GM10248 (cell line): Measurements from ENCODE around the gene EIF3D.
A peak's percentile ranks its signal among the peaks of the same experiment; 100 is the strongest.

Experiments
- CTCF ChIA-PET: fragments of 300-600 bp; sonication (Branson Sonifier 250); formaldehyde crosslinking; extraction: SDS; loops from one replicate; lab custom pipeline; 2021; ENCODE audit warnings: antibody characterized with exemption; lab: Yijun Ruan, JAX
- POLR2A ChIA-PET: fragments of 350-650 bp; sonication (Branson Sonifier 250); formaldehyde crosslinking; extraction: SDS; loops from one replicate; lab custom pipeline; 2020; ENCODE audit warnings: antibody characterized with exemption; lab: Yijun Ruan, JAX
- DNase-seq: peaks from one replicate; pipeline ENCODE4 v3.0.0; 2012; ENCODE audit errors: extremely low spot score
- TF ChIP-seq, protein P1 (sequence below): IDR thresholded peaks from 2 replicates; pipeline ENCODE4 v1.5.1; 2012; ENCODE audit warnings: mild to moderate bottlenecking, low read depth; ENCODE audit errors: extremely low read depth, missing control alignments, control extremely low read depth

EIF3D gene

DNA sequence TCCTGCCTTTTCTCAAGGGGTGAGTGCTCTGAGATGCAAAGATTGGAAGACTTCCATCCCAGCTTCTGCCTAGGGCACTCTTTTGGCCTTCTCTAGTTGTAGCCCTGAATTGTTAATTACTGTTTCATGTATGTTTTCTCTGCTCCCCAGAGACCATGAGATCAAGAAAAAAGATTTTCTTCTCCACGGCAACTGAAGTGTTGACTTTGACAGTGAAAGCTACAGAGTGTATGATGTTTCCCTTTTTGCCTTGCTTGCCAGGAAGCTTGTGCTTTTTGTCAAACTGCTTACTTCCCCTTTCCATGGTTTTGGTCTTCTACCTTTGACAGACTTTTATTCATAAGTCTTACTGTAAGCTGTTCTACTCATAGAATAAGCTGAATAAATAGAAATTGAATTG is 23.3 kb upstream of the EIF3D start:
- DNase-seq: peak; percentile 58
- ChIA-PET CTCF (interaction anchor here (1.0 to 2.2 kb wide), 7 partner anchors 11 to 647 kb away, joined by 3 to 16 read pairs (median 3); no protein-coding TSS in a partner anchor), POLR2A (no interaction called here)
- TF ChIP-seq, protein P1, sequence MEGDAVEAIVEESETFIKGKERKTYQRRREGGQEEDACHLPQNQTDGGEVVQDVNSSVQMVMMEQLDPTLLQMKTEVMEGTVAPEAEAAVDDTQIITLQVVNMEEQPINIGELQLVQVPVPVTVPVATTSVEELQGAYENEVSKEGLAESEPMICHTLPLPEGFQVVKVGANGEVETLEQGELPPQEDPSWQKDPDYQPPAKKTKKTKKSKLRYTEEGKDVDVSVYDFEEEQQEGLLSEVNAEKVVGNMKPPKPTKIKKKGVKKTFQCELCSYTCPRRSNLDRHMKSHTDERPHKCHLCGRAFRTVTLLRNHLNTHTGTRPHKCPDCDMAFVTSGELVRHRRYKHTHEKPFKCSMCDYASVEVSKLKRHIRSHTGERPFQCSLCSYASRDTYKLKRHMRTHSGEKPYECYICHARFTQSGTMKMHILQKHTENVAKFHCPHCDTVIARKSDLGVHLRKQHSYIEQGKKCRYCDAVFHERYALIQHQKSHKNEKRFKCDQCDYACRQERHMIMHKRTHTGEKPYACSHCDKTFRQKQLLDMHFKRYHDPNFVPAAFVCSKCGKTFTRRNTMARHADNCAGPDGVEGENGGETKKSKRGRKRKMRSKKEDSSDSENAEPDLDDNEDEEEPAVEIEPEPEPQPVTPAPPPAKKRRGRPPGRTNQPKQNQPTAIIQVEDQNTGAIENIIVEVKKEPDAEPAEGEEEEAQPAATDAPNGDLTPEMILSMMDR: no peak

DNA sequence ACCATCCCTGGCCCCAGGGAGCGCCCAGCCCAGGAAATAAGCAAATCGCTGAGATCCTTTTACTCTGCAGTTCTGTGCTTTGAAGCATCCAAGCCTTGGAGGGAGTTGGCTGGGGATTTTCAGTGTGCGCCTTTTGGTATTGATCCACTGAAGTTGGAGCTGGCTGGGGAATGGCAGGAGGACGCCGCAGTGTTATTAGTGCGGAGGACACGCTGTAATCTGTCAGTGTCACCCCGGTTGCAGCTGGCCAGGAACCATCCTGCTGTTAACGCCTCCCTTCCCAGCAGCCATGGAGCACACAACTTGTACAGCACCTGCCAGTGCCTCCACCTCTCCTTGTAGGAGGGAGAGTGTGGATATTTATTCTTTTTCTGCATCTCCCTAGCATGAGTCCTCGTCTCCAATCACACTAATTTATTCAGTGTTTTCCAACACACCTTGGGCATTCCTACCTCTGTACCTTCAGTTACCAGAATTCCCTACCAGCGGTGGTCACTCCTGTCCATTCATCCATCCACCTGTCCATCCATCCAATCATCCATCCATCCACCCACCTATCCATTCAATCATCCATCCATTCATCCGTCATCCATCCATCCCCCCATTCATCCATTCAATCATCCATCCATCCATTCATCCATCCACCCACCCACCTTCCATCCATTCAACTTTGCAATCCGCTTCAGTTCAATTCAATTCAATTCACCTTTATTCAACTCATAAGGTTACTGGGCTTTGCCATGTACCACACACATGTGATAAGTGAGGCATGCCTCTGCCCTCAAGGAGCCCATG is 21.9 kb upstream of the EIF3D start:
- TF ChIP-seq, protein P1: no peak
- CTCF ChIA-PET: interaction anchor here (0.9 to 2.2 kb wide), 3 partner anchors 16 to 306 kb away, joined by 4 to 16 read pairs (median 8); no protein-coding TSS in a partner anchor
- POLR2A ChIA-PET: no interaction called here
- no peak for DNase-seq

DNA sequence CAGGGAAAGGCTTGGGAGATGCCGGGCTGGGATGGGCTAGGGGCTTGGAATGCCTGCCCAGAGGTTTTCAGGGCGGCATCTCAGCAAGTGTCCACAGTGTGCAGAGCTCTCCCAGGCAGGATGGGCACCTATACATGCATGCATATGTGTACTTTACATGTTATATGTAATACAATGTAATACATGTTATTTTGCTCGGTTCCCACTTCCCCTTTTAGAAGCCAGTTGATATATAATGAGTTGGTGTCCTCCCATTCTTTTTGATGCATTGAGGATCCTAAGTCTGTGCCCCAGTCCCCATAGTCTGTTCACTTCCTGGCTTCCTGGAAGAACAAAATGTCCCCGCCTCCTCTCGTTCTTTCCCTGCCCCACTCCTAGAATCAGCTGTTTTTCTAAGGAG is 20.1 kb upstream of the EIF3D start:
- ChIA-PET CTCF (no interaction called here), POLR2A (no interaction called here)
- DNase-seq: no peak
- TF ChIP-seq, protein P1: no peak

DNA sequence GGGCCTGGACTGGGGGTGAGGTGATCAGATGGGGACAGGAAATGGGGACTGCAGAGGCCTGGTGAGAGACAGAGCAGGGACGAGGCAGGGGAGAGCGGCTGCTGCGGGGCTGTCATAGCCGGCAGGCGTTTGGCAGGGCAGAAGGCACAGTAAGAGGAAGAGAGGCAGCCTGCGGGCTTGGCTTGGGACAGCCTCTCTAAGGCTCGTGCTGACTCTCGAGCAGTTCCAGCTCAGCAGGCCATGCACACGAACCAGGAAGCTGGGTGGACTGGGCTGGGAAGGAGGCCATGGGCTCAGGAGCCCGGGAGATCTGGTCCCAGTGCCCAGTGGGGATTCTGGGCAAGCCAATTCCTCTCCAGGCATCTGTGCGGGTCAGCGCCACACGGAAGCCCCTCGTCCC is 19.6 kb upstream of the EIF3D start:
- TF ChIP-seq, protein P1: no peak
- CTCF ChIA-PET: interaction anchor here (2.1 to 5.6 kb wide), 2 partner anchors 16 to 309 kb away, joined by 6 to 35 read pairs; no protein-coding TSS in a partner anchor
- POLR2A ChIA-PET: no interaction called here
- DNase-seq: no peak

DNA sequence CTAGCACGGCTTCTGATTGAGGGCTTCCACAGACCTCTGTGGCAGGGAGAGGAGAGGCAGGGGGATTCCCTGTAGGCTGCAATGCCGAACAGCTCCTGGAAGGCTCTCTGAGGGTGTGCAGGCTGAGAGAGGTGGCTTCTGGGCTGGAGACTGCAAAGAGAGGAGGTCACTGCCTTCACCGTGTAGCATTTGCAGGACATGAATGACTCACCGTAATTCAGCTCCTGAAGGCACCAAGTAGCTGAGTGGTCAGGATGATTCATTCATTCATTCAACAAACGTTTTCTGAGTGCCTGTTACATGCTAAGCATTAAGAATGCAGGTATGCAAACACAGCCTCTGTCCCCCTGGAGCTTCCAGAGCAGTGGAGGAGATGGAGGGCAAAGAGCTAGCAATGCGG is 18.0 kb upstream of the EIF3D start:
- TF ChIP-seq, protein P1: no peak
- DNase-seq: no peak
- POLR2A ChIA-PET: no interaction called here
- CTCF ChIA-PET: interaction anchor here (0.9 to 5.6 kb wide), 15 partner anchors 10 to 497 kb away, joined by 3 to 35 read pairs (median 5); partner anchors contain the start of genes IFT27 and NCF4

DNA sequence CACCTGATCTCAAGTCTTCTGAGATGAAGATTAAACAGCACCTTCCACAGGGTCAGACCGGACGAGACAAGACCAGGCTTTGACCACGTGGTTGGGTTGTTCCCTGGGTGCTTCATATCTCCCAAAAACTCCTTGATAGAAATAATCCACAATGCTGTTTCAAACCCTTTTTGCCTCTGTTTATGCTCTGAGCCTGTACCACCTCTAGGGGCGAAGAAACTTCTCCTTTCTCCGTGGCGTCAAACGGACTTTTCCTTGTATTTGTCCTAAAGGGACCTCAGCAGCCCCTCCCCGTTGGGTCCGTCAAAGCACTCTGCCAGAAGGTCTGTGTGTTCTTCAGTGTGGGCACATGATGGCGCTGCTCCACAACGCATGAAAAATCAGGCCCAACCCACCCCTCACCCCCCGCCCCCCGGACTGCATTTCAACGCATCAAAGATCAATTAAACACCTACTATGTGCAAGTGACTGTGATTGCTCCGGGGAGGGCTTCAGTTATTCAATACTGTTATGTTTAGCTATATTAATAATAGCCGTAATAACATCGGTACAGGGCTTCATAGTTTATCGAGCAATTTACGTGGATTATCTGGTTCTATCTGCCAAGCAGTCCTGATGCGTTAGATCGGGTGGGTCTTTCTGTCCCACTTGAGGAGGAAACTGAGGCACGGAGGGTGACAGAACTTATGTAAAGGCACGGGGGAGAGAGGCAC is 17.3 kb upstream of the EIF3D start:
- peak; percentile 65 for DNase-seq
- TF ChIP-seq, protein P1: peak; percentile 58
- ChIA-PET POLR2A (no interaction called here), CTCF (interaction anchor here (0.9 to 5.6 kb wide), 14 partner anchors 10 to 498 kb away, joined by 3 to 35 read pairs (median 6); partner anchors contain the start of genes IFT27 and NCF4)
